H9 (cell line): ENCODE data around the gene MTMR3. TPM values are rescaled to one million over a fixed set of nuclear protein-coding genes. Genes with fewer than 3 reads are reported as not detected.

ENCODE experiments used
- DNase-seq: peaks from one replicate; pipeline ENCODE4 v3.0.0-alpha.2; 2017
- H2AFZ ChIP-seq: one replicate; pipeline ENCODE4 v1.6.1; 2013; ENCODE audit warnings: mild to moderate bottlenecking, low read length, control low read depth, moderate library complexity
- H2AK5ac ChIP-seq: 2 replicates; pipeline ENCODE4 v1.6.1; 2013; ENCODE audit warnings: low read length, control low read depth, mixed read lengths; ENCODE audit not compliant: insufficient read length
- H2BK120ac ChIP-seq: one replicate; pipeline ENCODE4 v1.6.1; 2013; ENCODE audit warnings: low read depth, mild to moderate bottlenecking, low read length, control low read depth, inconsistent platforms; ENCODE audit not compliant: poor library complexity, severe bottlenecking
- H2BK12ac ChIP-seq: 2 replicates; pipeline ENCODE4 v1.6.1; 2013; ENCODE audit warnings: low read length, control low read depth, mixed read lengths, low read depth; ENCODE audit not compliant: insufficient read length
- H2BK15ac ChIP-seq: 2 replicates; pipeline ENCODE4 v1.6.1; 2013; ENCODE audit warnings: low read depth, low read length, control low read depth
- H2BK20ac ChIP-seq: one replicate; pipeline ENCODE4 v1.6.1; 2013; ENCODE audit warnings: low read depth, mild to moderate bottlenecking, low read length, control low read depth, inconsistent platforms; ENCODE audit not compliant: poor library complexity, severe bottlenecking
- H2BK5ac ChIP-seq: 2 replicates; pipeline ENCODE4 v1.6.1; 2013; ENCODE audit warnings: low read length, control low read depth, mixed read lengths; ENCODE audit not compliant: insufficient read length
- H3K14ac ChIP-seq: 2 replicates; pipeline ENCODE4 v1.6.1; 2013; ENCODE audit warnings: low read length, control low read depth; ENCODE audit not compliant: insufficient read depth
- H3K18ac ChIP-seq: 2 replicates; pipeline ENCODE4 v1.6.1; 2013; ENCODE audit warnings: low read depth, mild to moderate bottlenecking, mixed read lengths, low read length, control low read depth; ENCODE audit not compliant: insufficient read length
- H3K23ac ChIP-seq: 2 replicates; pipeline ENCODE4 v1.6.1; 2013; ENCODE audit warnings: low read length, control low read depth, mixed read lengths, low read depth; ENCODE audit not compliant: insufficient read length
- H3K23me2 ChIP-seq: 2 replicates; pipeline ENCODE4 v1.6.1; 2013; ENCODE audit warnings: low read depth, mild to moderate bottlenecking, mixed read lengths, low read length, control low read depth; ENCODE audit not compliant: insufficient read length, poor library complexity, severe bottlenecking
- H3K27ac ChIP-seq: 2 replicates; pipeline ENCODE4 v1.5.1; 2013; ENCODE audit warnings: low read length, control low read depth, mixed read lengths, low read depth; ENCODE audit not compliant: insufficient read length
- H3K27me3 ChIP-seq: 2 replicates; pipeline ENCODE4 v1.6.1; 2013; ENCODE audit warnings: low read length, control low read depth, inconsistent platforms; ENCODE audit not compliant: insufficient read depth
- H3K4ac ChIP-seq: 2 replicates; pipeline ENCODE4 v1.6.1; 2013; ENCODE audit warnings: low read depth, mild to moderate bottlenecking, control low read depth, inconsistent platforms, low read length, moderate library complexity
- H3K4me1 ChIP-seq: 2 replicates; pipeline ENCODE4 v1.6.1; 2013; ENCODE audit warnings: low read length, control low read depth, inconsistent platforms; ENCODE audit not compliant: insufficient read depth
- H3K4me2 ChIP-seq: 2 replicates; pipeline ENCODE4 v1.6.1; 2013; ENCODE audit warnings: low read length, control low read depth, mixed read lengths; ENCODE audit not compliant: insufficient read length, insufficient read depth
- H3K56ac ChIP-seq: 2 replicates; pipeline ENCODE4 v1.6.1; 2013; ENCODE audit warnings: low read depth, mild to moderate bottlenecking, mixed read lengths, low read length, control low read depth; ENCODE audit not compliant: insufficient read length
- H3K79me1 ChIP-seq: 2 replicates; pipeline ENCODE4 v1.6.1; 2013; ENCODE audit warnings: low read depth, mild to moderate bottlenecking, moderate library complexity, low read length, control low read depth, inconsistent platforms; ENCODE audit not compliant: insufficient read depth, poor library complexity, severe bottlenecking
- H3K79me2 ChIP-seq: 2 replicates; pipeline ENCODE4 v1.6.1; 2013; ENCODE audit warnings: low read length, control low read depth, inconsistent platforms; ENCODE audit not compliant: insufficient read depth
- H3K9ac ChIP-seq: 2 replicates; pipeline ENCODE4 v1.6.1; 2013; ENCODE audit warnings: low read length, control low read depth, mixed read lengths; ENCODE audit not compliant: insufficient read length; ENCODE audit errors: extremely low read depth
- H3K9me3 ChIP-seq: one replicate; pipeline ENCODE4 v1.6.1; 2013; ENCODE audit warnings: low read depth, low read length, inconsistent platforms; ENCODE audit not compliant: control insufficient read depth
- H3T11ph ChIP-seq: one replicate; pipeline ENCODE4 v1.6.1; 2013; ENCODE audit warnings: mild to moderate bottlenecking, low read length, control low read depth, inconsistent platforms
- H4K20me1 ChIP-seq: one replicate; pipeline ENCODE4 v1.6.1; 2013; ENCODE audit not compliant: control insufficient read depth, insufficient read length, insufficient read depth
- H4K5ac ChIP-seq: 2 replicates; pipeline ENCODE4 v1.6.1; 2013; ENCODE audit warnings: low read depth, mild to moderate bottlenecking, mixed read lengths, low read length, control low read depth; ENCODE audit not compliant: insufficient read length
- H4K8ac ChIP-seq: replicated peaks from 2 replicates; pipeline ENCODE4 v1.6.1; 2013; ENCODE audit warnings: low read length, control low read depth, mixed read lengths, low read depth; ENCODE audit not compliant: insufficient read length
- H4K91ac ChIP-seq: 2 replicates; pipeline ENCODE4 v1.6.1; 2013; ENCODE audit warnings: low read depth, mild to moderate bottlenecking, moderate library complexity, mixed read lengths, low read length, control low read depth; ENCODE audit not compliant: insufficient read length
- H3K27ac Mint-ChIP-seq, 3 experiments: 2 replicates in 2 of 3; 3 replicates in 1 of 3; pipeline ENCODE4 v1.8.0; 2020 to 2021; ENCODE audit warnings: mixed read lengths in 3 of 3, mild to moderate bottlenecking in 1 of 3, moderate library complexity in 1 of 3
- H3K27me3 Mint-ChIP-seq: 2 replicates; pipeline ENCODE4 v1.8.0; 2021; ENCODE audit warnings: low read depth, mild to moderate bottlenecking, moderate library complexity, mixed read lengths
- H3K36me3 Mint-ChIP-seq, 3 experiments: 2 replicates in 2 of 3; 3 replicates in 1 of 3; pipeline ENCODE4 v1.8.0; 2020 to 2021; ENCODE audit warnings: low read depth in 3 of 3, mixed read lengths in 3 of 3; ENCODE audit not compliant: insufficient read depth in 1 of 3
- H3K4me1 Mint-ChIP-seq, 2 experiments: 2 replicates each; pipeline ENCODE4 v1.8.0; 2020; ENCODE audit warnings: mixed read lengths in 2 of 2
- H3K4me3 Mint-ChIP-seq, 2 experiments: 2 replicates in 1 of 2; 3 replicates in 1 of 2; pipeline ENCODE4 v1.8.0; 2020 to 2021; ENCODE audit warnings: mild to moderate bottlenecking in 2 of 2, mixed read lengths in 2 of 2, moderate library complexity in 1 of 2
- H3K9me3 Mint-ChIP-seq, 2 experiments: 2 replicates in 1 of 2; 3 replicates in 1 of 2; pipeline ENCODE4 v1.8.0; 2020; ENCODE audit warnings: mild to moderate bottlenecking in 2 of 2, mixed read lengths in 2 of 2, moderate library complexity in 1 of 2
- WGBS: extraction: QIAGEN DNeasy Blood & Tissue Kit; methylation state at CpG from one replicate; pipeline ENCODE4 v1.1.7; 2013; ENCODE audit warnings: missing lambda C conversion rate, low lambda C conversion rate, mixed read lengths; ENCODE audit not compliant: insufficient read length; ENCODE audit errors: extremely low coverage; 5-methylcytosine and 5-hydroxymethylcytosine counted together
- total RNA-seq: library from RNA; stranded (reverse); gene quantifications from 2 replicates; pipeline ENCODE4 v1.2.1, GENCODE V29; 2021
- TF ChIP-seq, protein P1 (sequence below): fragments of 200-600 bp; sonication (generic); conservative IDR thresholded peaks from 3 replicates; pipeline ENCODE4 v1.8.0; 2021; ENCODE audit warnings: antibody characterized with exemption, mild to moderate bottlenecking

Gene MTMR3
- total RNA-seq, 1 experiment from 2014 or later: 19.8 TPM

DNA sequence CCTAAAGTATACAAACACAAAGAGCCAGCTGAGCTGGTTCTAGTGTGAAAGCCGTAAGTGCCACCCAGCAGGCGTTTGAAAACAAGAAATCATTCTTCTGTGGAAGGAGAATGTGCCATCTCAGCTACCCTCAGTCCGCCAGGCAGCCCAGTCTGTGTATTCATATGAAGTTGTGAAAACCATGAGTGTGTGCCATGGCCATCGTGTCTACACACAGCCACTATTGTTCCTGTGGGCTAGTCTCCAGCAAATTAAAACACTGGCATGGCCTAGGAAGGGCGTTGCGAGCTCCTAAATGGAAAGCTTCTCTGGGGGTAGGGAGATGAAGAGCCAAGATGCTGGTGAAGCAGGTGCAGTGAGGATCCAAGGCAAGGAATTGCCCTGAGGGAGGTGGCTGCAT is 145.8 kb downstream of the MTMR3 start:
- Histone ChIP-seq H2BK120ac (no peak overlapping the region), H4K20me1 (no peaks in the 10 kb centered on the region), H3K18ac (no peak overlapping the region), H3K79me1 (no peaks in the 10 kb centered on the region), H3K23ac (no peak overlapping the region), H3K23me2 (no peaks in the 10 kb centered on the region), H4K91ac (no peak overlapping the region), H3K27me3 (no peaks in the 10 kb centered on the region), H2AK5ac (no peak overlapping the region), H2BK15ac (no peak overlapping the region), H3K4ac (no peak overlapping the region), H3K56ac (no peak overlapping the region), H3K4me1 (no peaks in the 10 kb centered on the region), H2AFZ (no peak overlapping the region), H3K27ac (no peak overlapping the region), H3T11ph (no peak overlapping the region), H2BK12ac (no peak overlapping the region), H3K79me2 (no peaks in the 10 kb centered on the region), H2BK20ac (no peak overlapping the region), H3K9me3 (no peaks in the 10 kb centered on the region), H3K9ac (no peak overlapping the region), H2BK5ac (no peak overlapping the region), H3K14ac (no peak overlapping the region), H4K5ac (no peak overlapping the region), H4K8ac (no peak overlapping the region), H3K4me2 (no peak overlapping the region)
- H3K4me3 Mint-ChIP-seq: no peak overlapping the region
- TF ChIP-seq, protein P1, sequence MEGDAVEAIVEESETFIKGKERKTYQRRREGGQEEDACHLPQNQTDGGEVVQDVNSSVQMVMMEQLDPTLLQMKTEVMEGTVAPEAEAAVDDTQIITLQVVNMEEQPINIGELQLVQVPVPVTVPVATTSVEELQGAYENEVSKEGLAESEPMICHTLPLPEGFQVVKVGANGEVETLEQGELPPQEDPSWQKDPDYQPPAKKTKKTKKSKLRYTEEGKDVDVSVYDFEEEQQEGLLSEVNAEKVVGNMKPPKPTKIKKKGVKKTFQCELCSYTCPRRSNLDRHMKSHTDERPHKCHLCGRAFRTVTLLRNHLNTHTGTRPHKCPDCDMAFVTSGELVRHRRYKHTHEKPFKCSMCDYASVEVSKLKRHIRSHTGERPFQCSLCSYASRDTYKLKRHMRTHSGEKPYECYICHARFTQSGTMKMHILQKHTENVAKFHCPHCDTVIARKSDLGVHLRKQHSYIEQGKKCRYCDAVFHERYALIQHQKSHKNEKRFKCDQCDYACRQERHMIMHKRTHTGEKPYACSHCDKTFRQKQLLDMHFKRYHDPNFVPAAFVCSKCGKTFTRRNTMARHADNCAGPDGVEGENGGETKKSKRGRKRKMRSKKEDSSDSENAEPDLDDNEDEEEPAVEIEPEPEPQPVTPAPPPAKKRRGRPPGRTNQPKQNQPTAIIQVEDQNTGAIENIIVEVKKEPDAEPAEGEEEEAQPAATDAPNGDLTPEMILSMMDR: no peak
- no peaks in the 10 kb centered on the region for H3K9me3 Mint-ChIP-seq
- peaks cover 11 to 48% (median 36%) of the 10 kb centered on the region in 3 experiments; a peak in 6 of 7 replicates for H3K36me3 Mint-ChIP-seq
- H3K27ac Mint-ChIP-seq: no peak overlapping the region
- no CpG with 5 or more reads among the region's 6 CpGs for WGBS
- peaks cover 0 to 2% of the 10 kb centered on the region in 2 experiments; a peak in 2 of 4 replicates for H3K4me1 Mint-ChIP-seq
- DNase-seq: no peak
- no peaks in the 10 kb centered on the region for H3K27me3 Mint-ChIP-seq
